Activated naive CD8-positive, alpha-beta T cell (primary cell): ENCODE measurements around the gene FOXRED2.
"Not testable (repeated sequence)": the region's sequence is repeated elsewhere in the genome, so short reads cannot be mapped to it uniquely, and the experiment has no call there.

Experiments
- H3K27ac Mint-ChIP-seq: one replicate; pipeline ENCODE4 v1.8.0; 2021; ENCODE audit warnings: mixed read lengths
- H3K27me3 Mint-ChIP-seq: one replicate; pipeline ENCODE4 v1.8.0; 2021; ENCODE audit warnings: mixed read lengths
- H3K36me3 Mint-ChIP-seq: one replicate; pipeline ENCODE4 v1.8.0; 2021; ENCODE audit warnings: mixed read lengths
- H3K4me1 Mint-ChIP-seq: one replicate; pipeline ENCODE4 v1.8.0; 2021; ENCODE audit warnings: low read depth, mixed read lengths
- H3K4me3 Mint-ChIP-seq: one replicate; pipeline ENCODE4 v1.8.0; 2021; ENCODE audit warnings: mild to moderate bottlenecking, mixed read lengths
- H3K9me3 Mint-ChIP-seq: one replicate; pipeline ENCODE4 v1.8.0; 2021; ENCODE audit warnings: low read depth, mixed read lengths

FOXRED2 gene

GRCh38 chr22:36533320-36533719 lies 26.5 kb upstream of the FOXRED2 start:
- H3K27me3 Mint-ChIP-seq: not testable (repeated sequence)

GRCh38 chr22:36532466-36532865 lies 25.6 kb upstream of the FOXRED2 start:
- H3K4me3 Mint-ChIP-seq: no peak overlapping the region
- H3K9me3 Mint-ChIP-seq: no peaks in the 10 kb centered on the region
- H3K27me3 Mint-ChIP-seq: no peaks in the 10 kb centered on the region
- H3K36me3 Mint-ChIP-seq: no peaks in the 10 kb centered on the region
- no peak overlapping the region for H3K27ac Mint-ChIP-seq
- peaks cover 8% of the 10 kb centered on the region for H3K4me1 Mint-ChIP-seq

More at GRCh38 chr22:36533320-36533719, 26.5 kb upstream of the FOXRED2 start:
- not testable (repeated sequence) for H3K4me1 Mint-ChIP-seq, H3K4me3 Mint-ChIP-seq, H3K27ac Mint-ChIP-seq, H3K9me3 Mint-ChIP-seq, H3K36me3 Mint-ChIP-seq

- peaks cover 21% of the 10 kb centered on the region for H3K4me1 Mint-ChIP-seq
- peak within 1 kb of the TSS; percentile 95 for H3K4me3 Mint-ChIP-seq
- H3K27me3 Mint-ChIP-seq: no peaks in the 10 kb centered on the region
- no peaks in the 10 kb centered on the region for H3K9me3 Mint-ChIP-seq
- H3K36me3 Mint-ChIP-seq: peaks cover 12% of the 10 kb centered on the region
- peak within 1 kb of the TSS; percentile 98 for H3K27ac Mint-ChIP-seq
Observed at GRCh38 chr22:36528795-36529751, 22.2 kb upstream of the FOXRED2 start, which contains the start of gene EIF3D. Gene EIF3D, minus strand, starts transcription at chr22:36529166. Its CDS starts 3,045 bp downstream, at chr22:36526121.

- Mint-ChIP-seq H3K27me3 (no peaks in the 10 kb centered on the region), H3K4me3 (peak overlapping the region; percentile 95), H3K9me3 (no peaks in the 10 kb centered on the region), H3K4me1 (peaks cover 21% of the 10 kb centered on the region), H3K27ac (peak overlapping the region; percentile 98), H3K36me3 (peaks cover 12% of the 10 kb centered on the region)
Observed at GRCh38 chr22:36528341-36528740, 21.5 kb upstream of the FOXRED2 start.

GRCh38 chr22:36522662-36523061 lies 15.8 kb upstream of the FOXRED2 start:
- H3K4me3 Mint-ChIP-seq: no peak overlapping the region
- H3K27me3 Mint-ChIP-seq: no peaks in the 10 kb centered on the region
- peaks cover 13% of the 10 kb centered on the region for H3K4me1 Mint-ChIP-seq

GRCh38 chr22:36520423-36520822 lies 13.6 kb upstream of the FOXRED2 start:
- Mint-ChIP-seq H3K36me3 (peaks cover 10% of the 10 kb centered on the region), H3K4me3 (no peak overlapping the region), H3K9me3 (no peaks in the 10 kb centered on the region), H3K27ac (no peak overlapping the region), H3K27me3 (no peaks in the 10 kb centered on the region), H3K4me1 (no peaks in the 10 kb centered on the region)

More at GRCh38 chr22:36522662-36523061, 15.8 kb upstream of the FOXRED2 start:
- H3K36me3 Mint-ChIP-seq: peaks cover 14% of the 10 kb centered on the region
- no peak overlapping the region for H3K27ac Mint-ChIP-seq
- H3K9me3 Mint-ChIP-seq: no peaks in the 10 kb centered on the region

GRCh38 chr22:36519906-36520305 lies 13.1 kb upstream of the FOXRED2 start:
- H3K4me1 Mint-ChIP-seq, H3K27me3 Mint-ChIP-seq, H3K9me3 Mint-ChIP-seq, H3K36me3 Mint-ChIP-seq, H3K4me3 Mint-ChIP-seq, H3K27ac Mint-ChIP-seq: not testable (repeated sequence)

- H3K9me3 Mint-ChIP-seq: no peaks in the 10 kb centered on the region
- H3K4me1 Mint-ChIP-seq: peaks cover 4% of the 10 kb centered on the region
- H3K36me3 Mint-ChIP-seq: peaks cover 17% of the 10 kb centered on the region
- H3K27me3 Mint-ChIP-seq: no peaks in the 10 kb centered on the region
- H3K27ac Mint-ChIP-seq: no peak overlapping the region
- H3K4me3 Mint-ChIP-seq: no peak overlapping the region
Observed at GRCh38 chr22:36514766-36515165, 7.9 kb upstream of the FOXRED2 start.

- Mint-ChIP-seq H3K4me1 (peaks cover 4% of the 10 kb centered on the region), H3K4me3 (no peak overlapping the region), H3K36me3 (peaks cover 17% of the 10 kb centered on the region), H3K27me3 (no peaks in the 10 kb centered on the region), H3K27ac (peak overlapping the region; percentile 37), H3K9me3 (no peaks in the 10 kb centered on the region)
Observed at GRCh38 chr22:36512991-36513390, 6.2 kb upstream of the FOXRED2 start.

GRCh38 chr22:36512333-36512732 lies 5.5 kb upstream of the FOXRED2 start:
- H3K9me3 Mint-ChIP-seq: no peaks in the 10 kb centered on the region
- no peak overlapping the region for H3K4me3 Mint-ChIP-seq
- no peaks in the 10 kb centered on the region for H3K27me3 Mint-ChIP-seq
- H3K27ac Mint-ChIP-seq: peak overlapping the region; percentile 37
- peaks cover 8% of the 10 kb centered on the region for H3K4me1 Mint-ChIP-seq
- peaks cover 17% of the 10 kb centered on the region for H3K36me3 Mint-ChIP-seq

- H3K36me3 Mint-ChIP-seq: peaks cover 15% of the 10 kb centered on the region
- no peaks in the 10 kb centered on the region for H3K27me3 Mint-ChIP-seq
- H3K9me3 Mint-ChIP-seq: no peaks in the 10 kb centered on the region
- peak overlapping the region; percentile 58 for H3K27ac Mint-ChIP-seq
- peaks cover 10% of the 10 kb centered on the region for H3K4me1 Mint-ChIP-seq
- H3K4me3 Mint-ChIP-seq: no peak overlapping the region
Observed at GRCh38 chr22:36510966-36511881, 4.4 kb upstream of the FOXRED2 start.

- Mint-ChIP-seq H3K27me3 (no peaks in the 10 kb centered on the region), H3K9me3 (no peaks in the 10 kb centered on the region), H3K27ac (no peak overlapping the region), H3K4me1 (peaks cover 13% of the 10 kb centered on the region), H3K4me3 (no peak overlapping the region), H3K36me3 (peaks cover 12% of the 10 kb centered on the region)
Observed at GRCh38 chr22:36510384-36510783, 3.5 kb upstream of the FOXRED2 start.

GRCh38 chr22:36507518-36508010 lies 724 bp upstream of the FOXRED2 start:
- Mint-ChIP-seq H3K36me3 (peaks cover 3% of the 10 kb centered on the region), H3K4me1 (peaks cover 14% of the 10 kb centered on the region), H3K27me3 (no peaks in the 10 kb centered on the region)

GRCh38 chr22:36505998-36506635 lies 723 bp downstream of the FOXRED2 start:
- H3K27me3 Mint-ChIP-seq: no peaks in the 10 kb centered on the region
- H3K36me3 Mint-ChIP-seq: no peaks in the 10 kb centered on the region
- peak overlapping the region; percentile 73 for H3K27ac Mint-ChIP-seq
- H3K9me3 Mint-ChIP-seq: no peaks in the 10 kb centered on the region
- peak overlapping the region; percentile 73 for H3K4me3 Mint-ChIP-seq
- H3K4me1 Mint-ChIP-seq: peaks cover 11% of the 10 kb centered on the region

More at GRCh38 chr22:36507518-36508010, 724 bp upstream of the FOXRED2 start:
- peak overlapping the region; percentile 85 for H3K27ac Mint-ChIP-seq
- H3K4me3 Mint-ChIP-seq: peak overlapping the region; percentile 80
- H3K9me3 Mint-ChIP-seq: no peaks in the 10 kb centered on the region
